Chondrocyte (in vitro differentiated cells): ENCODE measurements around the gene ARAP1. TPM values are rescaled to one million over a fixed set of nuclear protein-coding genes. Genes with fewer than 3 reads are reported as not detected.

ENCODE experiments used
- DNase-seq: peaks from one replicate; pipeline ENCODE4 v3.0.0; 2021; ENCODE audit warnings: mixed read lengths, low spot score
- H3K27ac Mint-ChIP-seq: one replicate; pipeline ENCODE4 v1.8.0; 2021; ENCODE audit warnings: mild to moderate bottlenecking, moderate library complexity, mixed read lengths; ENCODE audit not compliant: unreplicated experiment
- H3K27me3 Mint-ChIP-seq: 2 replicates; pipeline ENCODE4 v1.8.0; 2021; ENCODE audit warnings: low read depth, mixed read lengths
- H3K36me3 Mint-ChIP-seq: 2 replicates; pipeline ENCODE4 v1.8.0; 2021; ENCODE audit warnings: low read depth, mixed read lengths
- H3K4me1 Mint-ChIP-seq: 2 replicates; pipeline ENCODE4 v1.8.0; 2021; ENCODE audit warnings: low read depth, mild to moderate bottlenecking, mixed read lengths
- H3K4me3 Mint-ChIP-seq: one replicate; pipeline ENCODE4 v1.8.0; 2021; ENCODE audit warnings: mild to moderate bottlenecking, moderate library complexity, mixed read lengths; ENCODE audit not compliant: unreplicated experiment
- H3K9me3 Mint-ChIP-seq: 2 replicates; pipeline ENCODE4 v1.8.0; 2021; ENCODE audit warnings: low read depth, mixed read lengths
- total RNA-seq: library from RNA; stranded (reverse); gene quantifications from 3 replicates; pipeline ENCODE4 v1.2.1, GENCODE V29; 2021
- TF ChIP-seq, protein P1 (sequence below): fragments of 200-600 bp; sonication (generic); IDR thresholded peaks from 2 replicates; pipeline ENCODE4 v1.5.0; 2021; ENCODE audit warnings: antibody characterized with exemption, mild to moderate bottlenecking, moderate library complexity

ARAP1 gene
- total RNA-seq, 1 donor from 2014 or later: 45.3 TPM

GRCh38 chr11:72737336-72737735 is 14.9 kb downstream of the ARAP1 start:
- TF ChIP-seq, protein P1, sequence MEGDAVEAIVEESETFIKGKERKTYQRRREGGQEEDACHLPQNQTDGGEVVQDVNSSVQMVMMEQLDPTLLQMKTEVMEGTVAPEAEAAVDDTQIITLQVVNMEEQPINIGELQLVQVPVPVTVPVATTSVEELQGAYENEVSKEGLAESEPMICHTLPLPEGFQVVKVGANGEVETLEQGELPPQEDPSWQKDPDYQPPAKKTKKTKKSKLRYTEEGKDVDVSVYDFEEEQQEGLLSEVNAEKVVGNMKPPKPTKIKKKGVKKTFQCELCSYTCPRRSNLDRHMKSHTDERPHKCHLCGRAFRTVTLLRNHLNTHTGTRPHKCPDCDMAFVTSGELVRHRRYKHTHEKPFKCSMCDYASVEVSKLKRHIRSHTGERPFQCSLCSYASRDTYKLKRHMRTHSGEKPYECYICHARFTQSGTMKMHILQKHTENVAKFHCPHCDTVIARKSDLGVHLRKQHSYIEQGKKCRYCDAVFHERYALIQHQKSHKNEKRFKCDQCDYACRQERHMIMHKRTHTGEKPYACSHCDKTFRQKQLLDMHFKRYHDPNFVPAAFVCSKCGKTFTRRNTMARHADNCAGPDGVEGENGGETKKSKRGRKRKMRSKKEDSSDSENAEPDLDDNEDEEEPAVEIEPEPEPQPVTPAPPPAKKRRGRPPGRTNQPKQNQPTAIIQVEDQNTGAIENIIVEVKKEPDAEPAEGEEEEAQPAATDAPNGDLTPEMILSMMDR: no peak
- Mint-ChIP-seq H3K4me3 (no peak overlapping the region), H3K4me1 (peaks cover 37% of the 10 kb centered on the region), H3K36me3 (no peaks in the 10 kb centered on the region), H3K27ac (no peak overlapping the region), H3K9me3 (no peaks in the 10 kb centered on the region), H3K27me3 (no peaks in the 10 kb centered on the region)
- DNase-seq: no peak

GRCh38 chr11:72736452-72737069 is 15.6 kb downstream of the ARAP1 start:
- H3K27me3 Mint-ChIP-seq: no peaks in the 10 kb centered on the region
- peak overlapping the region; percentile 13 for H3K27ac Mint-ChIP-seq
- no peak for DNase-seq
- H3K36me3 Mint-ChIP-seq: peaks cover under 1% of the 10 kb centered on the region
- TF ChIP-seq, protein P1: no peak
- no peak overlapping the region for H3K4me3 Mint-ChIP-seq
- H3K9me3 Mint-ChIP-seq: peaks cover under 1% of the 10 kb centered on the region
- peaks cover 30% of the 10 kb centered on the region for H3K4me1 Mint-ChIP-seq

DNA sequence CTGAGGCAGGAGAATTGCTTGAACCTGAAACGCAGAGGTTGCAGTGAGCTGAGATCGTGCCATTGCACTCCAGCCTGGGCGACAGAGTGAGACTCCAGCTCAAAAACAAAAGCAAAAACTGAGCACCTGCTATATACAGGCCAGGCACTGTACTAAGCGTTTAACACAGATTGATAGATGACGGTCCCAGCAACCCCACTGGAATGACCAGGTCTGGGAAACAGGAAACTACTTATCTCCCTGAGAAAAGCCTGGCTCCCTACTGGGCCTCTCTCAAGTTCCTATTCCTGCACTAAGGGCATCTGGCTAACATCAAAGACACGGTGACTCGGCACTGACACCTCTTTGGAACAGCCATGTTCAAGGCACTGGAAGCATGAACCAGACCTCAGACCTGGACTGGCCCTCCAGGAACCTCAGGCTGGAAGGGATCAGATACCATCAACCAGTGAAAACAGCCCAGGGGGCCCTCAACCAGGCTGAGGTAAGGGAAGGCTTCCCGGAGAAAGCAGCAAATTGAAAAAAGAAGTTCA is 16.6 kb downstream of the ARAP1 start:
- Mint-ChIP-seq H3K9me3 (peaks cover 3% of the 10 kb centered on the region), H3K4me1 (peaks cover 21% of the 10 kb centered on the region), H3K36me3 (peaks cover 5% of the 10 kb centered on the region), H3K4me3 (no peak overlapping the region), H3K27ac (peak overlapping the region; percentile 27), H3K27me3 (no peaks in the 10 kb centered on the region)
- TF ChIP-seq, protein P1: no peak
- no peak for DNase-seq

GRCh38 chr11:72732329-72732728 is 19.9 kb downstream of the ARAP1 start:
- H3K9me3 Mint-ChIP-seq: peaks cover 5% of the 10 kb centered on the region
- TF ChIP-seq, protein P1: no peak
- no peak for DNase-seq
- no peaks in the 10 kb centered on the region for H3K27me3 Mint-ChIP-seq
- peaks cover 5% of the 10 kb centered on the region for H3K36me3 Mint-ChIP-seq
- H3K4me1 Mint-ChIP-seq: peaks cover 16% of the 10 kb centered on the region
- no peak overlapping the region for H3K4me3 Mint-ChIP-seq
- no peak overlapping the region for H3K27ac Mint-ChIP-seq

- H3K27ac Mint-ChIP-seq: no peak overlapping the region
- no peak overlapping the region for H3K4me3 Mint-ChIP-seq
- peaks cover 5% of the 10 kb centered on the region for H3K9me3 Mint-ChIP-seq
- H3K27me3 Mint-ChIP-seq: no peaks in the 10 kb centered on the region
- H3K36me3 Mint-ChIP-seq: peaks cover 8% of the 10 kb centered on the region
- H3K4me1 Mint-ChIP-seq: peaks cover 4% of the 10 kb centered on the region
- no peak for DNase-seq
- TF ChIP-seq, protein P1: no peak
Measured at GRCh38 chr11:72730737-72731136, 21.5 kb downstream of the ARAP1 start.
